DMS53 treated with DMSO at 0.1 percent for 48 hours (cell line): ENCODE results near the gene WDPCP.
"Not testable (repeated sequence)": the region's sequence is repeated elsewhere in the genome, so short reads cannot be mapped to it uniquely, and the experiment has no call there.

ENCODE experiments used
- DNase-seq: peaks from one replicate; lab custom pipeline; 2025; ENCODE audit not compliant: unreplicated experiment; lab: John Stamatoyannopoulos, UW

Gene WDPCP

GRCh38 chr2:63588385-63589147 is at the start of gene WDPCP, which contains the start of gene MDH1:
TSS of gene WDPCP (minus strand) at chr2:63588477. CDS start at chr2:63588271, 206 bp downstream.
TSS of gene MDH1 (plus strand) at chr2:63588963. CDS start at chr2:63589044, 81 bp downstream.
- peak; percentile 99 for DNase-seq

- DNase-seq = no peak
Observed at GRCh38 chr2:63632382-63632781, 44.1 kb upstream of the WDPCP start.

GRCh38 chr2:63631501-63631900 is 43.2 kb upstream of the WDPCP start:
- DNase-seq = no peak

GRCh38 chr2:63628403-63628942 is 40.2 kb upstream of the WDPCP start:
- DNase-seq = no peak

- no peak for DNase-seq
Observed at GRCh38 chr2:63627866-63628265, 39.6 kb upstream of the WDPCP start.

GRCh38 chr2:63623763-63624162 is 35.5 kb upstream of the WDPCP start:
- DNase-seq = not testable (repeated sequence)

- no peak for DNase-seq
Observed at GRCh38 chr2:63622751-63623150, 34.5 kb upstream of the WDPCP start.

GRCh38 chr2:63619328-63619727 is 31.1 kb upstream of the WDPCP start:
- DNase-seq = no peak

GRCh38 chr2:63617366-63617765 is 29.1 kb upstream of the WDPCP start:
- no peak for DNase-seq

GRCh38 chr2:63614983-63615945 is 27.0 kb upstream of the WDPCP start:
- DNase-seq = no peak

- no peak for DNase-seq
Observed at GRCh38 chr2:63614448-63614968, 26.2 kb upstream of the WDPCP start.

GRCh38 chr2:63613391-63613901 is 25.2 kb upstream of the WDPCP start:
- no peak for DNase-seq

GRCh38 chr2:63610525-63610924 is 22.2 kb upstream of the WDPCP start:
- DNase-seq = no peak

- not testable (repeated sequence) for DNase-seq
Observed at GRCh38 chr2:63608865-63609264, 20.6 kb upstream of the WDPCP start.

- no peak for DNase-seq
Observed at GRCh38 chr2:63604666-63605065, 16.4 kb upstream of the WDPCP start.

GRCh38 chr2:63600881-63601460 is 12.7 kb upstream of the WDPCP start:
- no peak for DNase-seq

- no peak for DNase-seq
Observed at GRCh38 chr2:63598981-63599380, 10.7 kb upstream of the WDPCP start.

GRCh38 chr2:63596401-63596883 is 8.2 kb upstream of the WDPCP start:
- DNase-seq = no peak

GRCh38 chr2:63594660-63595059 is 6.4 kb upstream of the WDPCP start:
- DNase-seq = no peak

GRCh38 chr2:63591566-63592175 is 3.4 kb upstream of the WDPCP start:
- DNase-seq = no peak
